Aorta (tissue), 5 donors: ENCODE results near the gene CPSF3. TPM values are rescaled to one million over a fixed set of nuclear protein-coding genes. Genes with fewer than 3 reads are reported as not detected.
A peak's percentile ranks its signal among the peaks of the same experiment; 100 is the strongest.
"Not testable (repeated sequence)": the region's sequence is repeated elsewhere in the genome, so short reads cannot be mapped to it uniquely, and the experiment has no call there.

Experiments used
- ATAC-seq: fragments of 200-7000 bp; cut with Tn5 transposase; one replicate; pipeline ENCODE4 v1.9.1; 2022; ENCODE audit warnings: moderate library complexity; ENCODE audit not compliant: low FRiP score
- DNase-seq, 2 donors: peaks; one replicate each; pipeline ENCODE4 v3.0.0-alpha.2; 2020
- H3K27ac ChIP-seq, 2 donors: one replicate each; pipeline ENCODE4 v1.5.1; 2013; ENCODE audit warnings: low read length in 2 of 2, mild to moderate bottlenecking in 2 of 2, moderate library complexity in 2 of 2, control low read depth in 1 of 2, inconsistent platforms in 1 of 2, low read depth in 1 of 2
- H3K27me3 ChIP-seq, 2 donors: one replicate each; pipeline ENCODE4 v1.6.1; 2013; ENCODE audit warnings: control low read depth in 1 of 2, low read length in 1 of 2, mild to moderate bottlenecking in 1 of 2, moderate library complexity in 1 of 2; ENCODE audit not compliant: insufficient read depth in 2 of 2, control insufficient read depth in 1 of 2
- H3K36me3 ChIP-seq, 2 donors: one replicate each; pipeline ENCODE4 v1.6.1; 2013; ENCODE audit warnings: control low read depth in 1 of 2, low read length in 1 of 2, mild to moderate bottlenecking in 1 of 2; ENCODE audit not compliant: insufficient read depth in 2 of 2, control insufficient read depth in 1 of 2
- H3K4me1 ChIP-seq, 2 donors: one replicate each; pipeline ENCODE4 v1.6.1; 2013; ENCODE audit warnings: low read length in 2 of 2, control low read depth in 1 of 2, mild to moderate bottlenecking in 1 of 2, moderate library complexity in 1 of 2; ENCODE audit not compliant: insufficient read depth in 2 of 2, control insufficient read depth in 1 of 2
- H3K4me3 ChIP-seq, 2 donors: one replicate each; pipeline ENCODE4 v1.5.1; 2013; ENCODE audit warnings: low read length in 2 of 2, control low read depth in 1 of 2, mild to moderate bottlenecking in 1 of 2
- H3K9me3 ChIP-seq: one replicate; pipeline ENCODE4 v1.6.1; 2013; ENCODE audit warnings: mild to moderate bottlenecking, low read length; ENCODE audit not compliant: control insufficient read depth
- WGBS, 2 donors: extraction: QIAGEN DNeasy Blood & Tissue Kit; methylation state at CpG; one replicate each; pipeline ENCODE4 v1.1.7; 2013; 5-methylcytosine and 5-hydroxymethylcytosine counted together
- intact Hi-C, 2 donors: fragments of 100-400 bp; cut with DNase I; formaldehyde crosslinking; loops; one replicate each; pipeline versions ENCODE4 v1.14.2 to v1.15.0; 2022
- polyA plus RNA-seq, 2 donors: library from polyadenylated mRNA; stranded (reverse); fragments of 200-250 nt; gene quantifications; one replicate each; pipeline ENCODE4 v1.2.3, GENCODE V29; 2013
- total RNA-seq, 2 donors: library from RNA; stranded (reverse); fragmentation: NEBNext Ultra II Directional; extraction: Animal tissue kit (Norgen Biotek cat#: 25700); gene quantifications; one replicate each; pipeline ENCODE4 v1.2.1, GENCODE V29; 2021
- donor health status: healthy with polysubstance abuse.
- donor health status: Bipolar disorder and iron deficiency.
- donor health status: DM: no; HTN: no; CAD: no.
- donor health status: DM: no; HTN: no; CAD: no.
- donor health status: DM: yes; HTN: yes; CAD: no.

Gene CPSF3
- total and polyA plus RNA-seq, 4 donors: 12.9 to 20.4 (median 14.7) TPM

- Histone ChIP-seq H3K27ac (peak overlapping the region in 1 of 2 donors; percentile 23), H3K27me3 (no peaks in the 10 kb centered on the region), H3K4me1 (no peaks in the 10 kb centered on the region), H3K4me3 (no peak overlapping the region), H3K36me3 (peaks cover 0 to 3% of the 10 kb centered on the region in 2 donors), H3K9me3 (no peaks in the 10 kb centered on the region)
- ATAC-seq (peak; percentile 30), DNase-seq (peak; percentile 67 to 75)
- intact Hi-C loops: no loop called here
- WGBS, 2 donors: 58 to 63% methylated on average over 28 of the region's 28 CpGs
These were observed 30.3 kb upstream of the CPSF3 start for GRCh38 chr2:9392898-9393765.

GRCh38 chr2:9394816-9395215 is 28.6 kb upstream of the CPSF3 start:
- Histone ChIP-seq H3K27me3 (no peaks in the 10 kb centered on the region), H3K4me3 (no peak overlapping the region), H3K9me3 (no peaks in the 10 kb centered on the region), H3K27ac (peak overlapping the region in 1 of 2 donors; percentile 8), H3K36me3 (peaks cover 0 to 3% of the 10 kb centered on the region in 2 donors), H3K4me1 (no peaks in the 10 kb centered on the region)
- peak in 1 of 2 donors; percentile 70 for DNase-seq
- no peak for ATAC-seq
- 63 to 65% methylated on average over 15 of the region's 15 CpGs for WGBS, 2 donors
- intact Hi-C loops: no loop called here

- intact Hi-C loops: no loop called here
- no peaks in the 10 kb centered on the region for H3K27me3 ChIP-seq
- peaks cover 0 to 8% of the 10 kb centered on the region in 2 donors for H3K36me3 ChIP-seq
- H3K9me3 ChIP-seq: no peaks in the 10 kb centered on the region
- no peaks in the 10 kb centered on the region for H3K4me1 ChIP-seq
- H3K4me3 ChIP-seq: no peak overlapping the region
- no peak overlapping the region for H3K27ac ChIP-seq
- ATAC-seq: no peak
- DNase-seq: peak in 1 of 2 donors; percentile 30
- 82 to 90% methylated on average over 14 of the region's 14 CpGs for WGBS, 2 donors
These were observed 26.3 kb upstream of the CPSF3 start for GRCh38 chr2:9397201-9397600.

GRCh38 chr2:9398251-9398650 is 25.2 kb upstream of the CPSF3 start:
- 95% methylated on average over 11 of the region's 11 CpGs for WGBS, 2 donors
- intact Hi-C loops, H3K27me3 ChIP-seq, ATAC-seq, H3K27ac ChIP-seq, H3K9me3 ChIP-seq, H3K36me3 ChIP-seq, H3K4me1 ChIP-seq, H3K4me3 ChIP-seq: not testable (repeated sequence)
- peak in 1 of 2 donors; percentile 27 for DNase-seq

- Histone ChIP-seq H3K27ac (no peak overlapping the region), H3K27me3 (no peaks in the 10 kb centered on the region), H3K36me3 (peaks cover 0 to 8% of the 10 kb centered on the region in 2 donors), H3K9me3 (no peaks in the 10 kb centered on the region), H3K4me3 (no peak overlapping the region), H3K4me1 (no peaks in the 10 kb centered on the region)
- WGBS, 2 donors: 77 to 80% methylated on average over 20 of the region's 20 CpGs
- peak in 1 of 2 donors; percentile 43 for DNase-seq
- ATAC-seq: peak; percentile 71
- intact Hi-C loops: no loop called here
These were observed 24.3 kb upstream of the CPSF3 start for GRCh38 chr2:9398881-9399780.

GRCh38 chr2:9400268-9401058 is 23.0 kb upstream of the CPSF3 start:
- WGBS, 2 donors: 86 to 88% methylated on average over 10 to 12 of the region's 12 CpGs
- Histone ChIP-seq H3K27me3 (no peaks in the 10 kb centered on the region), H3K9me3 (no peaks in the 10 kb centered on the region), H3K4me3 (no peak overlapping the region), H3K36me3 (peaks cover 0 to 5% of the 10 kb centered on the region in 2 donors), H3K27ac (no peak overlapping the region), H3K4me1 (no peaks in the 10 kb centered on the region)
- no peak for ATAC-seq
- DNase-seq: peak in 1 of 2 donors; percentile 6
- intact Hi-C loops: no loop called here

- DNase-seq: no peak
- H3K9me3 ChIP-seq: no peaks in the 10 kb centered on the region
- H3K4me3 ChIP-seq: no peak overlapping the region
- H3K36me3 ChIP-seq: peaks cover 0 to 7% of the 10 kb centered on the region in 2 donors
- no peaks in the 10 kb centered on the region for H3K4me1 ChIP-seq
- no peak overlapping the region for H3K27ac ChIP-seq
- no peak for ATAC-seq
- no peaks in the 10 kb centered on the region for H3K27me3 ChIP-seq
- intact Hi-C loops: no loop called here
- WGBS, 2 donors: 90 to 93% methylated on average over 12 of the region's 12 CpGs
These were observed 22.4 kb upstream of the CPSF3 start for GRCh38 chr2:9401059-9401547.
